Globus pallidus (tissue), 1 donor: Measurements from ENCODE around the gene CPZ.
A peak's percentile ranks its signal among the peaks of the same experiment; 100 is the strongest.

Experiments
- DNase-seq: peaks from one replicate; pipeline ENCODE4 v3.0.0-alpha.2; 2015; ENCODE audit warnings: low spot score

The CPZ gene

DNA sequence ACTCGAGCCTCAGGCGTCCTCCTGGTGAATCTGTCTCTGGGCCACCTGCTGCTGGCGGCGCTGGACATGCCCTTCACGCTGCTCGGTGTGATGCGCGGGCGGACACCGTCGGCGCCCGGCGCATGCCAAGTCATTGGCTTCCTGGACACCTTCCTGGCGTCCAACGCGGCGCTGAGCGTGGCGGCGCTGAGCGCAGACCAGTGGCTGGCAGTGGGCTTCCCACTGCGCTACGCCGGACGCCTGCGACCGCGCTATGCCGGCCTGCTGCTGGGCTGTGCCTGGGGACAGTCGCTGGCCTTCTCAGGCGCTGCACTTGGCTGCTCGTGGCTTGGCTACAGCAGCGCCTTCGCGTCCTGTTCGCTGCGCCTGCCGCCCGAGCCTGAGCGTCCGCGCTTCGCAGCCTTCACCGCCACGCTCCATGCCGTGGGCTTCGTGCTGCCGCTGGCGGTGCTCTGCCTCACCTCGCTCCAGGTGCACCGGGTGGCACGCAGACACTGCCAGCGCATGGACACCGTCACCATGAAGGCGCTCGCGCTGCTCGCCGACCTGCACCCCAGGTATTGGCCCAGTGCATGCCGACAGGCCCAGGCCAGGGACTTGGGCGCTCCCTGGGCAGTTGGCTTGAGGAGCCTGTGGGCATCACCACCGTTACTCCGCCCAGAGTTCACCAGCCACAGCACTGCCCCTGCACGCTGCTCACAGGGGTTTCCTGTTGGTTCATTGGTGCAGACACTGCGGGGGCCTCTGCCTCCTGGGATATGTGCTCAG is 11.3 kb upstream of the CPZ start:
- DNase-seq: no peak

DNA sequence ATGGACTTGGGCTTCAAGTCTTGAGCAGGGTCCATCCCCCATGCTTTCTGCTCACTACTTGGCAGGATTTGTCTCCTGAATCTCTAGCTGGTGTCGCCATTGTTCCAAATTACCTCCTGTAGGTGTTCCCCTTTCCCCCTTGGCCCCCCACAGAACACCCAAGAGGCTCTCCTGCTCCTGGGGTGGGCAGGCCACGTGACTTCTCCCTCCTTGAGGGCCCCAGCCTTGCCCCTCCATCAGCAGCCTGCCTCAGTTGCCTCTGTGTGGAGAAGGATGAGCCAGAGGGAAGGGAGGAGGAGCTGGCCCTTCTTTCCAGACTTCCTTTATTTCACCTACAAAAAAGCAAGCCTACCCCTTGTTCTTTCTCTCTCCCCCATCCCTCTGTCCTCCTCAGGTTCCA is 10.5 kb upstream of the CPZ start:
- DNase-seq: no peak

DNA sequence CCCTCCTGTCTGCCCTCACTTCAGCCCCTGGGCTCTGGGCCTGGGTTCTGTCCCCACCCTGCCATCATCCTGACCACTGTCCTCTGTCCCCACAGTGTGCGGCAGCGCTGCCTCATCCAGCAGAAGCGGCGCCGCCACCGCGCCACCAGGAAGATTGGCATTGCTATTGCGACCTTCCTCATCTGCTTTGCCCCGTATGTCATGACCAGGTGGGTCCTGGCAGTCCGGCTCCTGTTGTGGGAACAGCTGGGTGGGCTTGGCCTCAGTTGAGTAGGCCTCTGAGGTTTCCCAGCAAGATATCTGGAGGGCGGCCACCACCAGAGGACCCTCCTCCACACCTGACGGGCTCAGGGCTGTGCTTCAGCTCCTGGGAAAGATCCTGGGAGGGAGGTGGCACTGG is 10.1 kb upstream of the CPZ start:
- no peak for DNase-seq

DNA sequence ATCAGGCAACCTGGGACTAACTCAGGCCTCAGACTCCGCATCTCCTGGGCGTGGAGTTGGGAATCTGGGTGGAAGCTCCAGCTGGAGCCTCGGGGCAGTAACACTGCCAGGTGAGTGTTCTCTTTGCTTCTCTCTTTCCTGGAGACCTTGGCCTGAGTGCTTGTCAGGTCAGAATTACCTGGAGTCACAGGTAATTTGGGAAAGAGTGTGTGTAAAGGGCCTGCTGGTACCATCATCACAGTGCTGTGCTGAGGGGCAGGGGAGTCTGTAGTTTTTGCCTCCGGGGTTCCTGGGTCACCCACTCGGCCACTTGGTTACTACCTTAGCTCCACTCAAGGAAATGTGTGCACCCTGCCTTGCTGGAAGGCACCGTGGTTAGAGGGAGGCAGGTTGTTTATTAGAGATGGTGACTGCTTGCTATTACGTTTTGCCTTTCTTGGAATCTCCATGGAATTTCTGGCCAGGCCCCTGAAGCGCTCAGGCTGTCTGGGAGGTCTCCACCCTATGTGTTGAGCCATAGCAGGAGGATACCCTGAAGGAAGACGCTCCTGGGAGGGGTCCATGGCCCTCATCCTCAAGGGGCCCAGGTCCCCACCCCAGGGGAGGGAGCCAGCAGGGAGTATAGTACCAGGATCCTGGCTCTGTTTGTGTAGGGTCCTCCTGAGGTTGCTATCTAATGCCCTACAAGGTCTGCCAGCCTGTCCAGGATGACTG is 9.5 kb upstream of the CPZ start:
- no peak for DNase-seq

DNA sequence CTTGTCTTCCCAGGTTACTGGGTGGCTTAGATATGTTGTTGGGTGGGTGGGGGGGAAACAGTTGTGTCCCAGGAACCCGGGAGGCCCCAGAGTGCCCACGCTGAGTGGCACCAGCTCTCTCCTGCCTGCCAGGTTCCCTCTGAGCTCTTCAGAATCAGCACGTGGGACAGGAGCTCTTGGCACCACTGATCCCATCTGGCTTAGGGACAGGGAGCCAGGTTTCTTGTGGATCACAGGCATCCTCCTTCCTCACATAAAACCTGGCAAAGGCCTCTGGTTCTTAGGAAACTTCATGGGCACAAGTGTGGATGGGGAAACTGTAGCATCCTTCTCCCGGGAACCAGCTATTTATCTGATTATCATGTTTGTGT is 8.9 kb upstream of the CPZ start:
- DNase-seq: no peak

DNA sequence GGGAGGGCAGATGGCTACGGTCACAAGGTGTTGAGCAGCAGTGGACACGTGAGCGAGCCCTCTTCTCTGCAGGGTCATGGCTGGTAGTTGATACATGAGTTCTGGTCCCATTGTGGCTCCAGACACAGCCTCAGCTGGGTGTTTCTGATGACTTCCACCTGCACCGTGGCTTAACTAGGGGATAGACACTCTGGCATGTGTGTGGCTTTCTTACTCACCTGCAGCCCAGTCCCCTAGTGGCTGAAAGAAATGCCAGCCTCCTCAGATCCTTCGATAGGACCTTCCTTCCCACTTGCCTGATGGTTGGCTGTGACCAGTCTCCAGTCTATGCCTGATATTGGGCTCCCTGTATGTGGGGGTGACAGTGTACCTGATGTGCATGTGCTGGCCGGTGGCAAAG is 7.4 kb upstream of the CPZ start:
- DNase-seq: no peak

DNA sequence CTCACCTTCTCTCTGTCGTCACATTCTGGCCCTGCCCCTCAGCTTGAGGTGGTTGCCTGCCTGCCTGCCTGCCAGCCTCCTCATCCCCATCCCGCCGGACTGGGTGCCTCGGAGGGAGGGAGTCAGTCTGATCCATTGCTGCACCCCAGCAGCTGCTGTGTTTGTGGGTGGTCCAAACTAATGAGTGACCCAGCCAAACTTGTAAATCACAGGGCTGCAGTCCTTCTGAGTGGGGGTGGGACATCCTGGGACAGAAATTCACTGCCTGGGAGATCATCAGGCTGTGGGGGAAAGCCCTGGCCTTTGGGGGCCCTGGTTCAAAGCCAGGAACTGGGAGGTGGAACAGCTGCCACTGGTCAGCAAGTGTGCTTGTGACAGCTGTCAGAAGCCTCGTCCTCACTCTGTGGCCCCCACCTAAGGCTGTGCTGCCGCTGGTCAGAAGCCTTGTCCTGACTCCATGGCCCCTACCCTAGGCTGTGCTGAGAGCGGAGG is 6.8 kb upstream of the CPZ start:
- no peak for DNase-seq

DNA sequence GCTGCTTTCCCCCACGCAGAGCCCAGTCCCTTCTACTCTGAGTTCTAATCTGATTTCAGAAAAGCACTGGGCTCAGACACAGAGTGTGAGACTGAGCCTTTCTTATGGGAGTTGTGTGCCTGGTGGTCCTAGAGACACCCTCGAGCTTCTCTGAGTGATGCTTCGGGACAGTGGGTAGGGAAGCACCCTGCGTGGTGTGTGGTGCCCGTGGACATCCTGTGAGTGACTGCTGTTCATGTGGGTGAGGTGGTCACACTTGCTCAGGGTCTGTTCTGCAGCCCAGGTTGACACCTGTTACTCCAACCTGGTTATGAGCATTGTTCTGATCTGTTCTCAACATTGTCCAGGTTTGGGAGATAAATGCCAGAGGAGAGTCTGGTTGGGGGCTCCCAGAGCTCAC is 6.3 kb upstream of the CPZ start:
- DNase-seq: no peak

DNA sequence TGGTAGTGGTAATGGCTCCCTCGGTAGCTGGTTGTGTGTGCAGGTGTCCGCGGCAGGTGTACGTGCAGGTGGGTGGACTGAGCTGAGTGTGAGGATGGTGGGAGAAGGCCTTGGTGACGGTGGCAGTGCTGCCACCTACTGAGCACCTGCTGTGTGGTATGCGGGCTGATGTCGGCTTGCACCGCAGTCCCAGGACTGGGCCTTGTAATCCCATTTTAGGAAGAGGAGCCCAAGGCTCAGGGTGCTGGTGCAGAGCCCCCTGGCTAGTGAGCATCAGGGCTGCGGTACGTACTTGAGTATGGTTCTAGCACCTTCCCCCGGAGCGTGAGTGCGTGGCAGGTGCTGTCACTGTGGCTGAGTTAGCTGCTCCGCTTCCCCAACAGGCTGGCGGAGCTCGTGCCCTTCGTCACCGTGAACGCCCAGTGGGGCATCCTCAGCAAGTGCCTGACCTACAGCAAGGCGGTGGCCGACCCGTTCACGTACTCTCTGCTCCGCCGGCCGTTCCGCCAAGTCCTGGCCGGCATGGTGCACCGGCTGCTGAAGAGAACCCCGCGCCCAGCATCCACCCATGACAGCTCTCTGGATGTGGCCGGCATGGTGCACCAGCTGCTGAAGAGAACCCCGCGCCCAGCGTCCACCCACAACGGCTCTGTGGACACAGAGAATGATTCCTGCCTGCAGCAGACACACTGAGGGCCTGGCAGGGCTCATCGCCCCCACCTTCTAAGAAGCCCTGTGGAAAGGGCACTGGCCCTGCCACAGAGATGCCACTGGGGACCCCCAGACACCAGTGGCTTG is 5.7 kb upstream of the CPZ start:
- no peak for DNase-seq

DNA sequence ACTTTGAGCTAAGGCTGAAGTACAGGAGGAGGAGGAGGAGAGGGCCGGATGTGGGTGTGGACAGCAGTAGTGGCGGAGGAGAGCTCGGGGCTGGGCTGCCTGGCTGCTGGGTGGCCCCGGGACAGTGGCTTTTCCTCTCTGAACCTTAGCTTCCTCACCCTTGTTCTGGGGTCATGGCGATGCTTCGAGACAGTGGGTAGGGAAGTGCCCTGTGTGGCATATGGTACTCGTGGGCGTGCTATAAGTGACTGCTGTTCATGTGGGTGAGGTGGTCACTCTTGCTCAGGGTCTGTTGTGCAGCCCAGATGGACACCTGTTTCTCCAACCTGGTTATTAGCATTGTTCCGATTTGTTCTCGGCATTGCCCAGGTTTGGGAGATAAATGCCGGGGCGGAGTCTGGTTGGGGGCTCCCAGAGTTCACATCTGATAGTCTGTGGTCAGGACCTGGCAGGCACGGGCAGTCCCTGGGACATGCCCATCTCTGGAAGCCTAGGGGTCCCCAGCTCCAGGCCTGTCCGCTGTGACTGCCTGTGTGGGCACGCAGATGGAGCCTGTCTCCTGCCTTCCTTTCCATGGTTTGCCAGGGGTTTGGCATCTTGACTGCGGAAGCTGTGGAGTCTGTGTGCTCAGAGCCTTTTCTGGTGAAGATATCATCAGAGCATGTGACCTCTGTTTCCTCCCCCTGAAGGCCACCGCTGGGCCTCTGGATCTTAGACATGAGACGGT is 4.9 kb upstream of the CPZ start:
- DNase-seq: no peak

DNA sequence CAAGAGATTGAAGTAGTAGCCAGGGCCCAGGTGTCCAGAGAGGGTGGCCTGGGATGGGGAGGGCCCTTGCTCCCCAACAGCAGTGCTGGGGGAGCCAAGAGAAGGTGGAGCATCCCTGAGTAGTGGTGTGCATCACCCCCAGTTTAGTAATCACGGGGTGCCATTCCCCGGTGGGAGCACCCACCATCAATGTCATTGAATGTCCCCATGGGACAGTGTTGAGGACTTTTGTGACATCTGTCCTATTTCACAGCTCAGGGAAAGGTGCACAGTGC is 4.4 kb upstream of the CPZ start:
- DNase-seq: no peak

DNA sequence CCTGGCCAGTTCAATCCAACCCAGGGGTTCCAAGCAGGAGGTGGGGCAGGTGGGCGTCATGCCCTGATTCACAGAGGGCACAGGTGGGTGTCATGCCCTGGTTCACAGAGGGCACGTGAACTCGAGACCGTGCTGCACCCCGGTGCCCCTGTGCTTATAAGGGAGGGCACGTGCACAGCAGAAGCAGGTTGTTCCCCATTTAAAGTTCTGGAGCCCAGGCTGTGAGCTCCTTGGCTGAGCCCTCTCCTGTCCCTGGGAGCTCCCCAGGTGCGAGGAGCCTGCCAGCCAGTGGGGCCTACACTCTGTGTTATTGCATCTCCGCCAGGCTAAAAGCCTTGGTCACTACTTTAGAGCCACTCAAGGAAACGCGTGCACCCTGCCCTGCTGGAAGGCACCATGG is 3.2 kb upstream of the CPZ start:
- no peak for DNase-seq

DNA sequence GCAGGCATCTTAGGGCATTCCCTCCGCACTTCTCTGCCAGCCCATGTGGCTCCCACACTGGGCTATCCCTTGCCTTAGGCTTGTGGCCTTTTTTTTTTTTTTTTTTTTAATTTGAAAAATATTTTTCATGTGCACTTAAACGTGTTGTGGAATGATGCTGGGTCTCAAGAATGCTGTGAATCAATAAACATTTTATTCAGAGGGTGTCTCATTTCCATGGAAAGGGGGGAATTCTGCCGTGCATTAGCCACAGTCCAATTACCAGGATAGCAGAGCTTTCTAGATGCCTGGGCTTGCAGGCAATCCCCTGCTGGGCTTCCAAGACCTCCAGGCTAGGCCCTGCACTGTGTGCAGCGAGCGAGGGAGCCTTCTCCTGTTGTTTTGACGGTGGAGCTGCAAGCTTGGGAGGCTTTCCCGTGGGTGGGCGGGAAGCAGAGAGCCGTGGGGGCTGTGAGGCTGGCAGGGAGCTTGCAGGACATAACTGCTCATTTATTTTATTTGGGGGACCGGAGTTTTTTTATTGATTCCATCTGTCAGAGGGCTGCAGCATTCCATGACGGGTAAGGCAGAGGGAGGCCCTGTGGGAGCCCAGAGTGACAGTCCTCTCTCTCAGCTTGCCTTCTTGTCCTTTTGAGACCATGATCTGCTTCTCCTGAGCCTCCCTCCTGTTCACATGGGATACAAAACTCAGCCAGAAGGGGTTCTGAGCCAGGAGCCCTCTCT is 2.6 kb upstream of the CPZ start:
- DNase-seq: no peak

DNA sequence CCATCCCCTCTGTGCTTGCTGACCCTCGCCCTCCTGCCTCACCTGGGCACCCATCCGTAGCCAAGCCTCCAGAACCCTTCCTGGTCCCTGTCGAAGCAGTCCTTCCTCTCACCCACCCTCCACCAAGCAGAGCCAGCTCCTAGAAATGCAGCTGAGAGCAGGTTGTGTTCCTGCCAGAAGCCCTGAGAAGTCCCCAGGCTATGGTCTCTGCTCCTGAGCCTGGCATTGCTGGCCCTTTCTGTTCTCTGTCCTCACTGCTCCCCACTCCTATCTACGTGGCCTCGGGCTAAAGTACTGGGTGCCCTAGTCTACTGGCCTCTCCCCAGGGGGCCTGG is 2.1 kb upstream of the CPZ start:
- no peak for DNase-seq

DNA sequence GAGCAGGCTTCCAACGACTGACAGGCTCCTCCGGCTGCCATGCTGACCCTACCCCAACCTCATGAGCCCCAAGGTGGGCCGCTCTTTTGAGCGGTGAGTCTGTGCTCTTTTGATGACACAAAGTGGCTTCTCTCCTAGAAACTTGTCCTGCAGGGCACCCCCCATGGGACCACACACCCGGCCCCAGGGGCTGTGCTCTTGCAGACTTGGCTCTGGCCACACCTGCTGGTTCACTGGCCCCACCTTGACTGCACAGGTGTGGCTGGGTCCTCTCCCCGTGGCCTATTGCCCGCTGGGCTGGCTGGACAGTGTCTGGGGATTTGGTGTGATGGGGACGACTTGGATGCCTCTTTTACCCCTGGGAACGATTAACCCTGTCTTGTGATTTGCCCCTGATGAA is 1.5 kb upstream of the CPZ start:
- DNase-seq: no peak

DNA sequence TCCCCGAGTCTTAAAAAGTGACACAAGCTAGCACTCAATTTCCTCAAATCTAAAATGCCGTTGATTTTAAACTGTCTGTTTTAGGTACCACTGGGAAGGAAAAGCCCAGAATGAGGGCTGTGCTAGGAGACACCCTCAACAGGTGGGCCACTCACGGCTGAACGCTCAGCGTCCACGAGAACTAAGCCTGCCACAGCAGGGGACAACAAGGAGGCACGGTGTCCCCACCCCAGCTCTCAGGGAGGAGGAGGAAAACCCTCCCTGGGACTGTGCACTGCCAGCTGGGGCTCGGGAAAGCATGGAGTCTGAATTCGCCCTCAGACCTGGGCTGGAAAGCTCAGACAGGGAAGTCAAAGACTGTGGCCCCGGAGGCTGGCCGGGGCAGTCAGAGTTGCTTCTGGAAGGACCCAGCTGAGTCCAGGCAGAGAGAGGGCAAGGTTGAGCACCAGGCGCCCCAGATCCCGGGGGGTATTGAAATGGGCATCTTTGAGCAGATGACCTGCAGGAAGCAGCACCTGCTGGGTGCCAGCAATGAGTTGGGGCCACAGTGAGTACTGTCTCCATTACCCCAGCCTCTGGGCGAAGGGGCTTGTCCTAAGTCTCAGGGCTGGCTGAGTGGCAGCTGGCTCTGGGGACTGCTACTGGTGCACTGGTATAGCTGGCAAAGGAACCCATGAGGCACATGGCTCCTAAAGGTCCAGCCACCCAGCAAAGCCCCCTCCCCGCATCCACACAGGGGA is 769 bp upstream of the CPZ start:
- no peak for DNase-seq

DNA sequence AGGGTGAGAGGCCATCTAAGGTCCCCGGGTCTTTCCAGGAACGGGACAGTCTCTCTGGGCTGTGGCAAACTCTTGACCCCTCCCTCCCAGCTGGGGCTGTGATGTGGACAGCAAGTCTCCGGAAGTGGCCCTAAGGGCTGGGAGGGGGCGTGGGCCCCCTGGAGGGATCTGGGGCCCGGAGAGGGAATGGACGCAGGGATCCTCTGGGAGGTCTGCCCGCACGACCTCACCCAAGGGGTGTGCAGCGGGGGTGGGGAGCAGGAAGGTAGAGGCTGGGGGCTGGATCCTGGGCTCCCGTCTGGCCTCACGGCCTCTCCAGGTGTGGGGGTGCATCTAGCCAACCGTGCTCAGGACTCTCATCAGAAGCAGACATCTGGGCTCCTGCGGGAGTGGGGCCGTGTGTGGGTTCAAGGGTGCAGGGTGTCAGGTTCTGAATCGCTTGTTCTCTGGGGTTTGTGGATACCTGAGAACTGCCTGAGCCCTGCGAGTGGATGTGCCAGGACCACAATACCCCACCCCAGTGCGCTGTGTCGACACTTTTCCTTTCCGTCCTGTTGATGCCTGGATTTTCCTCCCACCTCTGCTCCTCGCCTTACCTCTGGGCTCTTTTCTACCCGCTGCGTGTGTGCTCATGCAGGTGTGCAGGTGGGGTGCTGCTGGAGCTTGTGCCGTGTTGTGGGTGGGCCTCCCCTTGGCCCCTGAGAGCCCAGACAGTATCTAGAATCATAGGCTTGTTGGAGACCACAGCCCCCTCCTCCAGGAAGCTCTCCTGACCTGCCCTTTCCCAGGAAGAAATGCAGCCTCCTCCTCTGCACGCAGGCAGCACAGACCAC is 915 bp downstream of the CPZ start:
- DNase-seq: no peak

DNA sequence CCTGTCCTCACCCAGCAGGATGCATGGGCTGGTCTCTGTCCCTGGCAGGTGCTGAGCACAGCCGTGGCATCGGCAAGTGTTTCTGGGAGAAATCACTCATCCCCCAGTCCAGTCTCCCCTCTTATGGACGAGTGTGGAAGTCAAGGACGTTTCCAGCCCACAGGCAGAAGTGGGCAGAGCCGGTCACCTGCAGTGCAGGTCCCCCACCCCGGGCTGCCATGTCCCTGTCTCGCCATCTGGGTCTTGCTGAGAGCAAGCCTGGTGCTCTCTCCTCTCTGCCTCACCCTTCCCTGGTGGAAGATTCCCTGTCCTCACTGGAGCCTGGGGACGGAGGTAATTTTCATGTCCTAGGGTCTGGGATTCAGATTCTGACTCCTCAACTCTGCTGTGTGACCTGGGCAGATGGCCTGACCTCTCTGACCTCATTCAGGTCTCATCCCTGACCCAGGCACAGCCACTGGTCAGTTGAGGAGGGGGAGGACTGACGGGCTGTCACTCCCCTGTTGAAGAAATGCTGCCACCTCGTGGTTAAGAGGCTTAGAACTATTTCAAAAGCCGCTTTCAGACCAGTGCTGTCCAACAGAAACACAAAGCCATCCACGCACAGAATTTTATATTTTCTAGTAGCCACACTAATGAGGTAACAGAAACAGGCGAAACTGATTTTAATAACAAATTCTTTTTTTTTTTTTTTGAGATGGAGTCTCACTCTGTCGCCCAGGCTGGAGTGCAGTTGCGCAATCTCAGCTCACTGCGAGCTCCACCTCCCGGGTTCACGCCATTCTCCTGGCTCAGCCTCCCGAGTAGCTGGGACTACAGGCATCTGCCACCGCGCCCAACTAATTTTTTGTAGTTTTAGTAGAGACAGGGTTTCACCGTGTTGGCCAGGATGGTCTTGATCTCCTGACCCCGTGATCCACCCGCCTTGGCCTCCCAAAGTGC is 1.8 kb downstream of the CPZ start:
- peak; percentile 42 for DNase-seq
